ENCODE results near the gene NOTCH2.

NOTCH2 gene

DNA sequence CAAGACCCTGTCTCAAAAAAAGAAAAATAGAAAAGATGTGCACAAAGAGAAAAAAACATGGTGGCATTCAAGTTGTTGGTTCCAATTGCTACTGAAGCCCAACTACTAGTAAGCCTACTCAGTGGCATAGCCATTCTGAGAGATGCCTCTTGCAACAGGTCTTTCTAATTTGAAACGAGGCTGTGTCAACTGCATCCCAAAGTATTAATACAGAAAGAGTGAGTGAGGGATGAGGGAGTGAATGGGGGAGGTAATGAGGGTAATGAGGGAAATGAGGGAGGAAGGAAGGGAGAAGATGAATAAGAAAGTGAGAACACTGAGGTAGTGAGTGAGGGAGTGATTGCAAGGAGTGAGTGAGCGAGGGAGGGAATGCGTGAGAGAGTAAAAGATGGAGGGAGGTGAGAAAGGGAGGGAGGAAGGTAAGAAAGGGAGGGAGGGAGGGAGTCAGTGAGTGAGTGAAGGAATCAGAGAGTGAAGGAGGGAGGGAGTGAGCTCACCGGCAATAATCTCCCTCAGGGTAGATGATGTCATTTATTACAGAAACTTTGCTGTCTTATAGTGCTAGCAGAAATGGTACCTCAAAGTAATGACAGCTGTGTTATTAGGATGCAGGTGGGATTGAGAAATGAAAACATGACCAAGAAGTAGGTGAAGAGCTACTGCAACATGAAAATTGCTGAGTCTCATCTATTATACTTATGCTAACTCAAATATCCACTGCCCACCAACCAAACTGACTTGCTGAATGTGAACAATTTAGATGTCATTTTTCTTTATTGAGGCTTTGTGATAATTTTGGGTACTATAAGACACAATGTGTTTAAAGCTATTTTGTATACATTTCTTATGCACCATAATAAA is 97.5 kb downstream of the NOTCH2 start:
- DNase-seq: peak; percentile 49

DNA sequence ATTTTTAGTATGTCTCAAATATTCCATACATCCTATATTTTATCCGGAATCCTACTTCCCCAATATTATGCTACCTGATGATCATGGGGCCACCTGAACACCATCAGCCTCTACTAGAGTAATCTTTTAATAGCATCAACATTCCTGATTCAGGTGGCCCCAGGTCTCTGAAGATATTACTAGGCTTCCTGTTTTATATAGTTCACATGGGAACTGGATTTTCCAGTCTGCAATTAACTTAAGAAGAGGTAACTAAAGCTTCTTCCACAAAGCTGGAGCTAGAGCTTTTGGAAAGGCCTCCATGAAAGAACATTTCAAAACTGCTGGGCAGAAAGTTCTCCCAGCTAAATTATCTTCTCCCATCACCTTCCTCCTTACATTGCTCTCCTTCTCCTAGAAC is 100.9 kb downstream of the NOTCH2 start:
- DNase-seq: no peak

DNA sequence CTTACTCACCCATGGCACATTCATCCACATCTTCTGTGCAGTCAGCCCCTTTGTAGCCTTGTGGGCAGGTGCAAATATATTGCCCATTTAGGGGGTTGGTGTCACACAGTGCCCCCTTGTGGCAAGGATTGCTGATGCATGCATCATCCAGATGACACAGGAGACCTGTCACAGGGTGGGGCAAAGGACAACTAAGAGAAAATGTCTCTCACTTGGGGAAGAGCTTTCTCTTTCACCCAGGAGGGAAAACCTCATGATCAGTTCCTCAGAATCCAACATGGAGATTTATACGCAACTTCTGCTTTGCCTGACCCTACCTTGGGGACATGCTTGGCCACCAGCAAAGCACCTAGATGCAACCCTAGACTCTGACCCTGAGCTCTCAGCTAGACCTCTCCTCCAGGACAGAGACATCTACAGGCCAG is 101.4 kb downstream of the NOTCH2 start:
- DNase-seq: peak; percentile 60

DNA sequence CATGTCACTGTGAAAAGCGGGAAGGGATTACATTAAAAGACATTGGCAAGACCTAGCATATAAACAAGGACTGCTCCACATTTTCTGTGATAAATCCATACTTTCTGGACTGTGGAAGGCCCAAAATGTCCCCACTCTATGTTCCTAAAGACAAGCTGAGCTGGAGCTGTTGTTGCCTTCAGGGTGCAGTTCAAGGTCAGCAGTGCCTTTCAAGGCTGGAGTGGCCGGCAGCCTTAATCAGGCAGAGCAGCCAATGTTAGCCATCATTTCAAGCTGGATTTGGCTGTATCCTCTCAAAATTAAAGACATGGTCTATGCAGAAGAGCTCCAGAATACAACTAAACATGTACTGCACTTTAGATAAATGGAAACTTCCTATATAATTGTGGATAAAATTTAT is 102.8 kb downstream of the NOTCH2 start:
- DNase-seq: no peak

DNA sequence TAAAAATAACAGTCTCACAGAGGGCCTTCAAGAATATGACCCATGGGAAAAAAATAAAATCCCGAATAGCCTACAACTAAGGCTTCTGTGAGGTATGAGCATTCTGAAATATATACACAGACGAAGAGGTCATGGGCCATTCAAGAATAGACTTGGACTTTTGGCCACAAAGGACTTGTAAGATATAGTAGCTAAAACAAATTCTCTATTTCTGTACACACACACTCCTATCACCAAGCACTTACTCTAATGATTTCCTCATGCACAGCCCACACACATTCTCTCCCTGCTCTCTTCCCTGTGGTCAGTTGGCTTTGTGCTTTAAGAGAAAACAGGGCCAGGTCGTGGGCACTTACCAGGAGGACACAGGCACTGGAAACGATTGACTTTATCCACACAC is 103.4 kb downstream of the NOTCH2 start:
- DNase-seq: no peak

DNA sequence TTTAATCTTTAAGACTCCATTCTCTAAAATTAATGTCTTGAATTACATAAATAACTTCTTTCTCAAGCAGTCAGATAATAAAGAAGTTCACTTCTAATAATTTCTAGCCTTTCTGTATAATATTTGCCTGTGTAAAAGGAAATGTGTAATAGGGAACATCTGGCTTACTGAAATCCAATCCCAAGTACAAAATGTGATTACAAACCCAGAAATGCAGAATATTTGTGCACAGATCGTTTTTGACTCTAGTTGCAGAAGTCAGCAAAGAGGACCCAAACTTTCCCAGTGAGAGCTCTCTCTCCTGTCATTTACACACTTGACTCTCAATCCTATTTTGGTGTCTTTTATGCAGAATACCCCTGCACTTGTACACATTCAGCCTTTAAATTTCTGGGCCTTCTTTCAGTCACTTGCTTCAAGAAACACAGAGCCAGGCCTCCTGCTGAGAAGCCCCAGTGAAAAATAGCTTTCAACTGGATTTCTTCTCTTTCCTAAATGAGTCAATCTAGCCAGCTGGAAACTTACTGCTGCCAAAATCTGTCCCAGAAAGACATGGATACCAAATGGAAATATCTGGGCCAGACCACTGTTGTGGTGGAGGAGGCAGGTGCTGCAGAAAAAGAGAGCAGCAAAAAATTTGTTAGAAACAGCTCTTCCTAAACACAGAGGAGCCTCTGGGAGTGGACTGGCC is 104.6 kb downstream of the NOTCH2 start:
- DNase-seq: peak; percentile 29

DNA sequence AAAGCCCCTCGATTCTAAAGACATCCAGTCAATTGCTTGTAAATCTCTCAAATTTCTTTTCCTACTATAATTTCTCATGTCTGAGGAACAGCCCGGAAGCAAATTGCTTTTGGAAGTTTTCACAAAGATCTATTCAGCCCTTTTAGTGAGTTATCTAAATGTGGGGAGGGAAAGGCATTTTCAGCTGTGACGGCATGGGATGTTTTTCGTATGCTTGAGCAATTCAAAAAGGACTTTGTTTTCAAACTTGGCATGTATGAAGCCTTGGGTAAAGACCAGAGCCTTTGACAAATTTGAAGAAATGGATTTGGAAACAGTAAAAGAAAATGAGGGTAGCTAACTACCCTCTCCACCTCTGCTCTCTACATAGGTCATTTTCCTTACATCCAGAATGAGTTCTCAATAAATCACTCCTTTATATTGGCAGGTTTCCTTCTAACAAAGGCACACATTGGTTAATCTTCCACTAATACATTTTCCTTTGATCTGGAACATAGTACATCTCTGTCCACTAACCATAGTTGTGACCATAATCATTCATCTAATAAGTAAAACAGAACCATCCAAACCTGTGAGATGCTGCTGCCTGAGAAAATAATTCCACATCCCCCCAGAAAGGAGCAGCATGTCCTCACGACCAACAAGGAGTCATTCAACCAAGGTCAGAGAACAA is 107.0 kb downstream of the NOTCH2 start:
- no peak for DNase-seq

DNA sequence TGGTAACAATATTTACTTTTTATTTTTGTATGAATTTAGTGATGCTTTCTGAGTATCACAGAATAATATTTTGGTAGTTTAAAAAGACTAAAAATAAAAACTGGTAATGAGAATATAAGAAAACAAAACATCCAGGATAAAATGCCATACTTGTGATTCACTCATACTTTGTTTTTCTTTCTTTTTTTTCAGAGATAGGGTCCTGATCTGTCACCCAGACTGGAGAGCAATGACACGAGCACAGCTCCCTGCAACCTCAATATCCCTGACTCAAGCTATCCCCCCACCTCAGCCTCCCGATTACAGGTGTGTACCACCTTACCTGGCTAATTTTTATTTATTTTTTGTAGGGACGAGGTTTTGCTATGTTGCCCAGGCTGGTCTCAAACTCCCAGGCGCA is 109.0 kb downstream of the NOTCH2 start:
- DNase-seq: peak; percentile 46

DNA sequence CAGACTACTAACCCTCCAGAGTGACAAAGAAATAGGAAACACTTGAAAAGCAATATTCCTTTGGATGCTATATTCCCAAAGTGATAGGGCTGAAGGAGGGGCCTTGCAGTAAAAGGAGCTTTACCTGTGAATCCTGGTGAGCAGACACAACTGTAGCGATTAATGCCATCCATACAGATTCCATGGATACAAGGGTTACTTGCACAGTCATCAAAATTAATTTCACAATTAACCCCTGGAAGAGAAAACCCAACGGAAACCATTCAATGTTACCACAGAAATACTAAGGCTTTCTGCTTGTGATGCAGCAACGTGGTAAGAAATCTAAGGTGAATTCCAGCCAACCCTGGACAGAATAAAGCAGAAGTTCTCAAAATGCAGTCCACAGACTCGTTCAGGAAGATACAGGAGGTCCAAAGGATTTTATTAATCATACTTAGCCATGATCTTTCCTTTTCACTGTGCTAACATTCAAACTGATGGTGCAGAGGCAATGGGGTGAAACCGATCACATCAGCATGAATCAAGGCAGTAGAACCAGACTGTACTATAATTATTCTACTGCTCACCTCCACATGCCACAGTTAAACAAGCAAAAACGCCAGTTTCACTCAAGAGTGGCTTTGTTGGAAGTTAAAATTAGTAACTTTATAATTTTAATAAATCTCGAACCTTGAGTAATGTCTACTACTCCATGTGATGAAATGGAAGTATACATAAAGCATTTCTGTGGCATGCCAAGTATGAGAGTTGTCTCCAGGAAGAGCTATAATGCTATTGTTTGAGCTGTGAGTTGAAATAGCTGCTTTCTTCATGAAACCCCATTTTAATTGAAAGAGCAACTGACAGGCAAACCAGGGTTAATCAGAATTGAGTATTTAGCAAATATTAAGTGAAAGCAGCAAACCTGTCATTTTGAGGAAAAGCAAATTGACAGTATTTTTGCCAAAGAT is 109.9 kb downstream of the NOTCH2 start:
- DNase-seq: no peak

DNA sequence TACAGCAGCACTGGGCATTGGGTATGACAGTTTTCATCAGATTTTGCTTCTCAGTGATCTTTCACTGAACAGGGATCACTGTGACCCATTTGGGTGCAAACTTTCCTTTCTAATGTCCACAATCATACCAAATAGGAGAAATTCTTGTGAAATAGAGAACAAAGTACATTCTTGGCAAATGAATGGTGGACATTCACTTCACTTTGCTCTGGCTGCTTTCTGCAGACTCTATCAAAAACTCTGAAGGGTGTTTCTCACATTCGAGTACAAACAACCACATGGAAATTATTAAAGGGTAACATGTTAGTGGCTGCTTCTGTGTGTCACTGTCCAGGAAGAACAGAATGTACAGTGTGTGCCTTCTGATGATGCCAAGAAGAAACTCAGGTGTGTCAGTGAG is 111.2 kb downstream of the NOTCH2 start:
- no peak for DNase-seq

DNA sequence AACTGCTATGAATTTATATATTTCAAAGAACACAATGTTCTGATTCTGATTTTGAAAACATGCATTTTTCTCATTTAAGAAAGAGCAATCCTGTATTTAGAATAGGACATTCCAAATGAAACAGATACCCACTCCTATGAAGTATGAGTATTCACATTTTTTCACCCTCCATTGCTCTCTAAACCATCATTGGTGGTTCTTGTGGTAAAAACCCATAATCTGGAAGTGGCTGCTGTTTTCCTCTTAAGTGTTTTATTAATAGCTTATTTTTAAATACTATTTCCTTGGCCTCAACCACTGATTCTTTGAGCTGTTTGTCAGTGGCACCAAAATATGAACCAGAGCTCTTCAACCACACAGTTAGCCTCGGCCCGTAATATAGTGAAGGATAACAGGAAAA is 113.2 kb downstream of the NOTCH2 start:
- DNase-seq: no peak

DNA sequence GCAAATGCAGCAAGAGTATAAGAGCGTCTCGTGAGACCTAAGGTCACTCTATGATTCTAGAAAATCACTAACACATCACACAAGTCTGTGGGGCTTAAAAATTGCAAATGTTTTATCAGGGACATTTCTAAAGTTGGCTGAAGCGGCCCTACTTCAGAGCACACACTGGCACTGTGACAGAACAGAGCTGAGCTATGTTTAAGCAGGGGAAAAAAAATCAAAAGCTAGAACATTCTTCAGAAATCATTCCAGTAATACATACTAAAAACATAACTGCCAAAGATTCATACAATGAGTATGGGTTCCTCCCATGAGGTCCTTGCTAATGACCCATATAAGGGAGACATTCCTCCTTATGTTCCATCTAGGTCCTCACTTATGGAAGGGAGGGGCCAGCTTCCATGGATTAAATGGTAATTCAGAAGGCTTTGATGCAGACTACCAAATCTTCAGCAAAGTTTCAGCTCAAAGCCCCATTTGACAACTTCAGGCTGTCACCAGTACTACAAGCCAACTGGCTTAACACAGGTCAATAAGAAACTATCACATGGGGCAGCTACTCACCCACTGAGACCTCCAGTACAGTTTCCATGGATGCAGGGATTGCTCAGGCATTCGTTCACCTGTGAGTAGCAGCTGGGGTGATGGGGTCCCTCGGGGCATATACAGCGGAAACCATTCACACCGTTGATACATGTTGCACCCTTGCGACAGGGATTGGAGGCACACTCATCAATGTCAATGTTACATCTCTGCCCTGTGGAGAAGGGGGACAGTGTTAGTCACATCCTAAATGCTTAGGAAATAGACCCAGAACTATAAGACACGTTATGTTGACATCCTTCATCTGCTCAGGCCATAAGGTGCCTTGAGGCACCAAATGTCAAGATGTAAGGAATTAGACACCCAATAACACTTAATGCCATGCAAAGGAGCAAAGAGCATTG is 114.7 kb downstream of the NOTCH2 start:
- DNase-seq: no peak

DNA sequence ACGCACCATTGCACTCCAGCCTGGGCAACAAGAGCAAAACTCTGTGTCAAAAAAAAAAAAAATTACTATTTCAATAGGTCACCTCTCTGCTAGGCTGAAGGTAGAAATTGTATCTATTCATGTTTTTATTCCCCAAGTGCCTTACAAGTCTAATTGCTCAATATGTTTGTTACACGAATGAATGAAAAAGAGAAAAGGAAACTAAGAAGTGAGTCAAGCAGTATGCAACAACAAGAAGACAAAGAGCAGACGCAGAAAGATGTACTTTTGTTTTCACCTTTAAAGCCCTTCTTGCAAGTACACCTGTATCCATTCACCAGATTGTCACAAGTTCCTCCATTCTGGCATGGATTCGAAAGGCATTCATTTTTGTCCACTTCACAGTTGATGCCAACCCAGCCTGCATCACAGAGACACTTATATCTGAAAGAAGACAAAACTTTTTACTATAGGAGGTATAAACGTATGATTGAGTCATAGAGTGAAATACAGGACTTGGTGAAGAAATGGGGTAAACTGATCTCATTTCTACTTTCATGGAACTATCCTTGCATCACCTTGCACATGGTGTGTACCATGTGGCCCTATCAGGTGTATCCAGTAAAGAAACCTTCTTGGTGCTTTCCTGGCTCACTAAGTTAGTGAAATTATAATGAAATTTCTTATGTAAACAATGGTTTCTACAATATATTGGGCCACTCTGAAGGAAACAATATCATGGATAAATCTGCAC is 116.0 kb downstream of the NOTCH2 start:
- no peak for DNase-seq

DNA sequence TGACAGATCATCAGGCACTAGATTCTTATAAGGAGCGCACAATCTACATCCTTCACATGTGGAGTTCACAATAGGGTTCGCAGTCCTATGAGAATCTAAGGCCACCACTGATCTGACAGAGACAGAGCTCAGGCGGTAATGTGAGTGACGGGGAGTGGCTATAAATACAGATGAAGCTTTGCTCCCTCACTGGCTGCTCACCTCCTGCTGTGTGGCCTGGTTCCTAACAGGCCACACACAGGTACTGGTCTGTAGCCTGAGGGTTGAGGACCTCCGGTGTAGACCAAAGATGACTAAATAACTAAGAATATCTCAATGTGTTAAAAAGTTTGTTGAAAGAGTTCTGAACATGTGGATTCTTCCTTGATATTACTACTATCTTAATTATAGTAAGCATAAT is 117.0 kb downstream of the NOTCH2 start:
- DNase-seq: no peak

DNA sequence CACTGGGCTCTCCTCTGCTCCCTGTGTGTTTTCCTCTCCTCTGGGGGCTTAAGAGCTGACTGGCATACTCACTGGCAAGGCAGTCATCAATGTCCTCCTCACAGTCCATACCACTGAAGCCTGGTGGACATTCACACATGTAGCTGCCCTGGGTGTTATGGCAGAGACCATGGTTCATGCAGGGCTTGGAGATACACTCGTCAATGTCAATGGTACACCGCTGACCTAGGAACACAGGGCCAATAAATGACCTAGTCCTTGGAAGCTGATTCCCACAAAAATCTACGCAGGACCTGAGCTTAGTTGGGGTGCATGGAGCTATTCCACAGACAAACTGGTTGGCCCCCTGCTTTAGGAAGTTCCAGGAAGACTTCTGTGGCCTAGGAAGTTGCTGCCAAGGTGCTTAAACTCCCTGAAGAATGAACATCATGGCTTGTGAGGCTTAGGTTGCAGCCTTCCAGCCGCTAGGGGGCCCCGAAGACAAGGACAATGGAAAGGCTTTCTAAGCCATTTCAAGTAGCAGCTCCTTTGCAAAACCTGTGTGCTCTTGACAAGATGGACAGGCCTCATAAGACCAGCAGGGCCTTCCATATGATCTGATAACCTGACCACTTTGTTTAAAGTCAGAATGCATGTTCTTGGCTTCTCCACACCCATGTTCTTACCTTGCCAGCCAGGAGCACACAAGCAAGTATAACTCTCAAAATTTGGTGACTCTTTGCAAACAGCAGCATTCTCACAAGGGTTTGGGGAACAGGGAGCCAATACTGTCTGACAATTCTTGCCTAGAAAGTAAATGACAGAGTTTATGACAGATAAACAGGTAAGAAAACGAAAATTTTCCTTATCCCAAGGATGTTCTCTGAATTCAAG is 120.9 kb downstream of the NOTCH2 start:
- DNase-seq: peak; percentile 75

DNA sequence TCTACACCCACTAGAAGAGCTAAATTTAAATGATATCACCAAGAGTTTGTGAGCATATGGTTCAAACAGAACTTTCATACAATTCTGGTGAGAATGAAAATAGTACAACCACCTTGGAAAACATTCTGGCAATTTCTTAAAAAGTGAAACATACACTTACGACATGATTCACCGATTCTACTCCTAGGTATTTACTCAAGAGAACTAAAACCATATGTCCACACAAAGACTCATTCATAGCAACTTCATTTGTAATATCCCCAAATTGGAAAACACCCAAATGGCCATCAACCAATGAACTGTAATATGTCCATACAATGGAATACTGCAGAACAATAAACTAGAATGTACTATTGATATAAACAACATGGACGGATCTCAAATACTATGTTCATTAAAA is 122.0 kb downstream of the NOTCH2 start:
- DNase-seq: peak; percentile 90

DNA sequence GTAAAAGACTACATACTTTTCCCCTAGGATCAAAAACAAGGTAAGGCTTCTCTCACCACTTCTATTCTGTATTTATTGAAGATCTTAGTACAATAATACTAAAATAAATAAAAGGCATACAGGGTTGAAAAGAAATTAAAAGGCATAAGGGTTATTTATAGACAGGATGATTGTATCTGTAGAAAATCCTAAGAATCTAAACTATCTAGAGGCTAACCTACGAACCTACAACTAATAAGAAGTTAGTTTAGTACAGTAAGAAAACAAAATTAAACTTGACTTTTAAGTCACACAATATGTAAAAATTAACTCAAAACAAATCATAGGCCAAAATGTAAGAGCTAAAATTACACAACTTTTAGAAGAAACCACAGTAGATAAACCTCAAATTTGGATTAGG is 122.7 kb downstream of the NOTCH2 start:
- peak; percentile 33 for DNase-seq

DNA sequence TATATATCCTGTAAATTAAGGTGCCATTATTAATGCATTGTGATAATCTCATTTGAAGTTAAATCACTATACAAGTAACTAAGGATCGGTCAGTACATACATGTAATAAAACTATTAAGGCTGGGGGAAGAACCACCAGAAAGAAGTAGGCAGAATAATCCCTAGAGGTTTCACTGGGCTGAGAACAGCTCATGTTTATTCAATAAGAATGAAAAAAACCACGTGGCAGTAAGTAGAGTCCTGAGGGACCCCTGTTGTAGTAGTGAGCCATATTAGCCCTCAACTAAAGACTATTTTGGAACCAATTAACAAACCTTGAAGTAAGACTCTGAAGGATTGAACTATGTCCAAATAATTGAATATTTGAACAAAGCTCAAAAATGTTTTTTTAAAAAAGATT is 126.2 kb downstream of the NOTCH2 start:
- no peak for DNase-seq

DNA sequence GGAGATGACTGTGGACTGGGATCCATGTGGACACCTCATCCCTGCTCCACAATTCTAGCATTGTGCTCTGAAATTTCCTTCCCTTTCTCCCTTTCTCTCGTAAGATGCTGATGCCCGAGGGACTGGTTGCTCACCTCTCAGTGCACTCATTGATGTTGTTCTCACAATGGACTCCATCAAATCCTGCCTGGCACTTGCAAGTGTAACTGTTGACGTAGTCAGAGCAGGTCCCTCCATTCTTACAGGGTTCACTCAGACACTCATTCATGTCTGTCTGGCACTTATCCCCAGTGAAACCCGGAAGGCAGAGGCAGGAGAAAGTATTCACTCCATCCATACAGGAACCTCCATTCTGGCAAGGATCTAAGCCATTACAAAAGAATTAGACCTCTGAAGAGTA is 128.1 kb downstream of the NOTCH2 start:
- no peak for DNase-seq

DNA sequence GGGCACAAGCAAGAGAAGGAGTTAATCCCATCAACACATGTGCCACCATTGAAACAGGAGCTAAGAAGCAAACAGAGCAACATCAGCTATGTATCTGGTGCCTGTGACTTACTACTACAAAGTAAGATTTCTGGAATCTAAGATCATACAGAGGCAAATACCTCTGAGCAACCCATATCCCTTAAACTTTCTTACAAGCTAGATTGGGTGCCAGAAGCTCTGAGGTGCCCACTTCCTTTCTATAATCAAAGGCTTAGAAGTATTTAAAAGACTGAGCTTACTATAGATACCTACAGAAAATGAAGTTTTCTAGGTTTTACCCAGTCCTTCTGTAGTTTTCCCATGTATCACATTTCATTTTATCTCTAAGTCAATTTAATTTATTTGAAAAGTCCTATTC is 128.8 kb downstream of the NOTCH2 start:
- DNase-seq: no peak
